Measurements from ENCODE around the gene IL17RA.

IL17RA gene

DNA sequence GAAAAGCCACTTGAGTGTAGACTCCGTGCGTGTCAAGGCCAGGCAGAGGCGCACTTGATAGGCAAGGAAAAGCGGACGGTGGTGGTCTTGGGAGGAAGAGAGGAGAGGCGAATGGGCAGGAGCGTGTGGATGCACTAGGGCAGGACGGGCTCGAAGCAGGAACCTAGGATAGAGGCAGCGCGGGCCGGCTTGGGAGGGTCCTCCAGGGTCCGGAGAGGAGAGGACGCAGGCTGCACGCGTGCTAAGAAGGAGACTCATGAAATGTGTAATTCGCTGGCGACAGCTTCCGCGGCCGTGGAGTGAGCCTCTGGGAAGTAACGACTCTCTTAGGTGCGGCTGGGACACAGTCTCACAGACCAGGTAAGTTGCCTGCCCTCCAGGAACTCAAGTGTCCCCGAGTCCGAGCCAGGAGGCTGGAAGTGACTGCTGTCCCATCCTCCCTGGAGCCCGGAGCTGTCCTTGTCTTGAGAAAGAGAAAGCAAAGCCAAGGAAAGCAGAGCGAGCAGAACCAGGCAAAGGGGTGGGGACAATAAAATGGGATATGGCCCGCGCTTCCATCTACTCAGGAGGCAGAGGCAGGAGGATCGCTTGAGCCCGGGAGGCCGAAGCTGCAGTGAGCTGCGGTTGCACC is 874 bp upstream of the IL17RA start:
- TF ChIP-seq FOXP2 (optimal IDR thresholded peaks at IDR 0.05; ENCODE audit: borderline replicate concordance, extremely low read depth, extremely low read length, insufficient read depth) (no peak), POLR2AphosphoS5 (IDR thresholded peaks at IDR 0.05; ENCODE audit: low read depth, low read length) (no peak)

DNA sequence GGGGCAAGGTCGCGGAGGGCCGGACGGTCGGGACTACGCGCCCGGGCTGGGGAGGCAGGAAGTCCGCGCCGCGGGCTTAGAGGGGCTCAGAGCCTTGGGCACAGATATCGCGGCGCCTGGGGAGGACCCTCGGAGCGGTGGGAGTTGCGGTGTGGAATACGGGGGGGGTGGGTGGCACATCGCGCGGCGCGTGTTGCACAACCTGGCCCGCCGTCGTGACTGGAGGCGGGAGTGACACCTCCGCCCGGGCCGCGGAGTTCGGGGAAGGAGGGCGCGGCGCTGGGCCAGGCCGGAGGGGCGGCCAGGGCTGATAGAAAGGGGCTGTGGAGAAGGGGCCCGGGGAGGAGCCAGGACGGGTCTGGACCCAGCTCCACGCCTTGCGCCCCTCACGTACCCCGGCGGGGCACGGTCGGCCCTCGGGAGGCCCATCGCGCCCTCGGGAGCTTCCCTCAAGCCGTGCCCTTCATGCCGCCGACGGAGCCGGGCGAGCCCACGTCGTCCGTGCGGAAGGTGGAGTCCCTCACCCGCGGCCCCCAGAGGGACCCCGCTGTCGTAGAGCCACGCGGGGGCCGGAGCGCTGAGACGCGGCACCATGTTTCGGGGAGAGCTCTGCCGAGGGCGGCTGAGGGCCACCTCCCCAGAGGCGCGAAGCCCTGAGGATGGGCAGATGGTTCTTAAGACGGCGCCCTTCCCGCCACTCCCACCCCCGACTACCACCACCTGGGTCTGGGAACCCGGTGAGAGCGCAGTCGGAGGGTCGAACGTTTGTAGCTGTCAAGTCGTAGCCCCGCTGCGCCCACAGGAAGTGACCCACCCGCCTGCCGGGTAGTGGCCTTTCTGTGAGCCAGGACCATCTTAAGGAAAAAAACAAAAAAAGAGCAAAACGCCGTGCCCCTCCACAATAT is 729 bp downstream of the IL17RA start:
- TF ChIP-seq TAF1 (IDR thresholded peaks at IDR 0.05; ENCODE audit: borderline replicate concordance, insufficient read depth, low read length): no peak
- TF ChIP-seq FOXP2 (optimal IDR thresholded peaks at IDR 0.05; ENCODE audit: borderline replicate concordance, extremely low read depth, extremely low read length, insufficient read depth): no peak
- no peak for TF ChIP-seq SIN3A (IDR thresholded peaks at IDR 0.05; ENCODE audit: borderline replicate concordance, insufficient read depth, low read length)
- TF ChIP-seq, protein P1, sequence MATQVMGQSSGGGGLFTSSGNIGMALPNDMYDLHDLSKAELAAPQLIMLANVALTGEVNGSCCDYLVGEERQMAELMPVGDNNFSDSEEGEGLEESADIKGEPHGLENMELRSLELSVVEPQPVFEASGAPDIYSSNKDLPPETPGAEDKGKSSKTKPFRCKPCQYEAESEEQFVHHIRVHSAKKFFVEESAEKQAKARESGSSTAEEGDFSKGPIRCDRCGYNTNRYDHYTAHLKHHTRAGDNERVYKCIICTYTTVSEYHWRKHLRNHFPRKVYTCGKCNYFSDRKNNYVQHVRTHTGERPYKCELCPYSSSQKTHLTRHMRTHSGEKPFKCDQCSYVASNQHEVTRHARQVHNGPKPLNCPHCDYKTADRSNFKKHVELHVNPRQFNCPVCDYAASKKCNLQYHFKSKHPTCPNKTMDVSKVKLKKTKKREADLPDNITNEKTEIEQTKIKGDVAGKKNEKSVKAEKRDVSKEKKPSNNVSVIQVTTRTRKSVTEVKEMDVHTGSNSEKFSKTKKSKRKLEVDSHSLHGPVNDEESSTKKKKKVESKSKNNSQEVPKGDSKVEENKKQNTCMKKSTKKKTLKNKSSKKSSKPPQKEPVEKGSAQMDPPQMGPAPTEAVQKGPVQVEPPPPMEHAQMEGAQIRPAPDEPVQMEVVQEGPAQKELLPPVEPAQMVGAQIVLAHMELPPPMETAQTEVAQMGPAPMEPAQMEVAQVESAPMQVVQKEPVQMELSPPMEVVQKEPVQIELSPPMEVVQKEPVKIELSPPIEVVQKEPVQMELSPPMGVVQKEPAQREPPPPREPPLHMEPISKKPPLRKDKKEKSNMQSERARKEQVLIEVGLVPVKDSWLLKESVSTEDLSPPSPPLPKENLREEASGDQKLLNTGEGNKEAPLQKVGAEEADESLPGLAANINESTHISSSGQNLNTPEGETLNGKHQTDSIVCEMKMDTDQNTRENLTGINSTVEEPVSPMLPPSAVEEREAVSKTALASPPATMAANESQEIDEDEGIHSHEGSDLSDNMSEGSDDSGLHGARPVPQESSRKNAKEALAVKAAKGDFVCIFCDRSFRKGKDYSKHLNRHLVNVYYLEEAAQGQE (IDR thresholded peaks at IDR 0.05; ENCODE audit: insufficient read depth in 1 of 2, low read depth in 2 of 2, low read length in 2 of 2): no peak
- TF ChIP-seq POLR2AphosphoS5 (IDR thresholded peaks at IDR 0.05; ENCODE audit: low read depth, low read length): no peak

DNA sequence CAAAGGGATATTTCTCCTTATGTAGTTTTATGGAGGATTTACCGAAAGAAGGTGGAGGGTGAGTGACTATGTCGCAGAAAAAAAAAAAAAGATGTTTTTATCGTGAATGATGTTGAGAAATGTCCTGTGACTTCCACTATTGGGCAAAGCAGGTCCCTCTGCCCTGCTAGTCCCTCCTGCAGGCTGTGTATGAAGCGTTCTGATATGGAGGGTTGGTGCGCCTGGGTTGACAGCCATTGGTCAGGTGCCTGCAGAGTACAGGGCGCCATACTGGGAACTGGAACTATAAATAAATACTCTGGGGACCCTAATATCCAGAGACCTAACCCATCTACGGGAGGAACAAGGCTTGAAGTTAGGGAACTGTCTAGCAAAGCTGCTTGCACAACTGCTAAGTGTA is 1.5 kb downstream of the IL17RA start:
- TF ChIP-seq TAF1 (IDR thresholded peaks at IDR 0.05; ENCODE audit: borderline replicate concordance, insufficient read depth, low read length): no peak
- TF ChIP-seq POLR2AphosphoS5 (IDR thresholded peaks at IDR 0.05; ENCODE audit: low read depth, low read length): no peak
- no peak for TF ChIP-seq FOXP2 (optimal IDR thresholded peaks at IDR 0.05; ENCODE audit: borderline replicate concordance, extremely low read depth, extremely low read length, insufficient read depth)
- TF ChIP-seq, protein P1 (IDR thresholded peaks at IDR 0.05; ENCODE audit: insufficient read depth in 1 of 2, low read depth in 2 of 2, low read length in 2 of 2): no peak
- no peak for TF ChIP-seq SIN3A (IDR thresholded peaks at IDR 0.05; ENCODE audit: borderline replicate concordance, insufficient read depth, low read length)

DNA sequence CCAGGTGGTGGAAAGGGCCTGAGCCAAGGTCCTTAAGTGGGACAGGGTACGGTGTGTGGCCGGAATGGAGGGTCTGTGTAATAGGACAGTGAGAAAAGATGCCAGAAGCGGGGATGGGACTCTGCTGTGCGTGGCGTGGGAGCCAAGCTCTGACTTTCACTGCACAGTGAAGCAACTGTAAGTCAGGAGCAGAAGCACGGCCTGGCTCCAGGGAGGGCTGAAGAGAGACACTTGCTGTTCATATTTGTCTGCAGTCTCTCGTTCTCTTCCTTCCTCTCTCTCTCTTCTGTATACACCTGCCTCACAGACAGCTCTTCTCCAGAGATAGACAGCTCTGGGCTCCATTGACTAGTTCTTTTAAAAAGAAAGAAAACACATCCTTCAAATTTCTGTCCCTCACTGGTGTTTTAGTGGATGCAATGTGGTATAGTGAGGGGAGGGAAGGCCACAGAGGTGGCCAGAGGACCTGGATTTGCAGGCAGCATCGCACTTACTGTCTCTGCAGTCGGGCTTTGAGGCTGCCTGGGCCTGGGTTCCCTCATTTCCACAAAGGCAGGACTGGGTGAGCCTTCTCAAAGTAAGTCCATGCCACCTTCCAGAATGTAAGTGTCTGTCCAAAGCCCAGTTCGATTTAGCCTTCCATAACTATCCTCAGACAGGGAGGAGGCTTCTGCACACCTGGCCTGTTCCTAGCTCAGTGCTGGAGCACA is 2.1 kb downstream of the IL17RA start:
- TF ChIP-seq, protein P1 (IDR thresholded peaks at IDR 0.05; ENCODE audit: insufficient read depth in 1 of 2, low read depth in 2 of 2, low read length in 2 of 2): no peak
- TF ChIP-seq SIN3A (IDR thresholded peaks at IDR 0.05; ENCODE audit: borderline replicate concordance, insufficient read depth, low read length) (no peak), TAF1 (IDR thresholded peaks at IDR 0.05; ENCODE audit: borderline replicate concordance, insufficient read depth, low read length) (no peak), FOXP2 (optimal IDR thresholded peaks at IDR 0.05; ENCODE audit: borderline replicate concordance, extremely low read depth, extremely low read length, insufficient read depth) (no peak), POLR2AphosphoS5 (IDR thresholded peaks at IDR 0.05; ENCODE audit: low read depth, low read length) (no peak)

DNA sequence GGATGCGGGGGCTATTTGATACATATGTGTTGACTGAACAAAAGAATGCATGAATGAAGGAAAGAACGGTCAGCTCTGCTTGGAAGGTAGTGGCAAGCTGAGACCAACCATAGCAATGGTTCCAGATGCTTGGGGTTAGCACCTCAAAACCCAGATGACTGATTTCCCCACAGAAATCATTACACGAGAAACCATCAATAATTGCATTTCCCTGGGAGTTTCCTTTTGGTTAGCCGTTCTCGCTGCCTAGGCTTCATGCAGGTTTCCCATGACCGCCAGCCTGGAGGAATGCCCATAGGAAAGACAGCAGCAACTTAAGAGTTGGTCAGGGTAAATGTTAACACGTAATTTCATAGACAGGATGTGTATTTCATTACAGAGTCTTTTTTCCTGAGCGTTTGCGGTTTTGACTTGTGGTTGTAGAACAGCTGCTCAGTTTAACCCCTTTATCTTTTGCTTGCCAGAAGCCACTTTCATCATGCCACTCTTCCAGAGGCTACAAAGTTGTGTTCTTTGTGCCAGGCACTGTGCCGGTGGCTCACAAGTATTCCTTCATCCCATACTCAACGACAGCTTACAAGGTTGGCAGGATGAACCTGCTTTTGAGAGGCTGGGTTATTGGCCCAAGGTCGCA is 2.8 kb downstream of the IL17RA start:
- TF ChIP-seq FOXP2 (optimal IDR thresholded peaks at IDR 0.05; ENCODE audit: borderline replicate concordance, extremely low read depth, extremely low read length, insufficient read depth) (no peak), SIN3A (IDR thresholded peaks at IDR 0.05; ENCODE audit: borderline replicate concordance, insufficient read depth, low read length) (no peak), TAF1 (IDR thresholded peaks at IDR 0.05; ENCODE audit: borderline replicate concordance, insufficient read depth, low read length) (no peak), POLR2AphosphoS5 (IDR thresholded peaks at IDR 0.05; ENCODE audit: low read depth, low read length) (no peak)
- TF ChIP-seq, protein P1 (IDR thresholded peaks at IDR 0.05; ENCODE audit: insufficient read depth in 1 of 2, low read depth in 2 of 2, low read length in 2 of 2): no peak
